ENCODE measurements around the gene MAD1L1. TPM values are rescaled to one million over a fixed set of nuclear protein-coding genes. Genes with fewer than 3 reads are reported as not detected.

The MAD1L1 gene
- total and polyA plus RNA-seq, 2 of the 8 experiments (the other 6 are each of a cell fraction or from before 2014, with no cell fraction given) = 40.4 to 44.6 TPM

DNA sequence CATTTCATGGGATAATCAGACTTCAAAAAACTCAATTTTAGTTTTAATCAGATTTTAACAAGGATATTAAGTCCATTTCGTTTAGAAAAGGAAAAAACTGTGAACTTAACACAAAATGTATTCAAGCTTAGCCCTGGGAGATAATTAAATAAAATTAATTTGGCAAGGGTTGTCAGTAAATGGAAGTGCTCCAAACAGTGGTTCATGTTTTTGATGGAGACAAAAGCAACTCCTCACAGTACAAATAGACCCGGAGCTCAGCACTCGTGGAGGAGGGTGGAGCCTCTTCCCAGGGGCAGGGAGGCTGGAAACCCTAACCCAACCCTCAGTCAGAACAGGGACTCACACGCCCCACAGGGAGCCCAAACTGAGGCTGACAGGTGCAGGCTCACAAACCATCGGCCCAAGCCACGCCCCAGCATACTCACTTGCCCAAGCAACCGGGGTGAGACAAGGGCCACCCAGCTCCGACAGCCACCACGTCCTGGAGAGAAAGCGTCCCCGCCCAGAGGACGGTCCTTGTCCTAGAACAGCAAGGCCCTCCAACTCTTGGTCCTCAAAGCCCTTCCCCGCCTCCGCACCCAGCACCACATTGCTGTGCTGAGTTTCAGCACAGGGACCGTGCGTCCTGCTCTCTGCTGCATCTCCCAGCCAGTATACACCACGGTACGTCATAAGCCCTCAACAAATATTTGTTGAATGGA is 39.8 kb downstream of the MAD1L1 start:
- Histone ChIP-seq H3K9ac (replicated peaks in 1 of 4; ENCODE audit: extremely low read depth in 1 of 4, low read depth in 3 of 4, low read length in 3 of 4) (no peak overlapping the region), H2BK20ac (ENCODE audit: low read length) (no peak overlapping the region)
- DNase-seq (ENCODE audit: low read depth in 1 of 2, low spot score in 2 of 2) = no peak

More for the DNA sequence above, 39.8 kb downstream of the MAD1L1 start:
- Histone ChIP-seq H2AK5ac (ENCODE audit: low read depth, low read length) (no peak overlapping the region), H3K9me3 (ENCODE audit: insufficient read depth in 2 of 2, low read depth in 1 of 2, low read length in 1 of 2) (peaks cover 14 to 20% of the 10 kb centered on the region in 2 experiments), H3K18ac (ENCODE audit: extremely low read depth, low read length) (no peak overlapping the region), H3K14ac (ENCODE audit: insufficient read length) (no peak overlapping the region), H2AFZ (ENCODE audit: low read length) (no peak overlapping the region), H3K4me1 (replicated peaks in 1 of 4; ENCODE audit: control insufficient read depth in 3 of 4, insufficient read depth in 4 of 4, low read length in 3 of 4) (no peaks in the 10 kb centered on the region), H2BK12ac (ENCODE audit: low read depth, low read length) (no peak overlapping the region), H3K4ac (replicated peaks; ENCODE audit: insufficient read length, low read depth, low read length) (no peak overlapping the region), H3K36me3 (ENCODE audit: control insufficient read depth in 2 of 4, insufficient read depth in 4 of 4, low read length in 3 of 4) (peaks cover 0 to 20% (median 9%) of the 10 kb centered on the region in 4 experiments; a peak in 5 of 8 replicates), H3K23ac (ENCODE audit: insufficient read length) (no peak overlapping the region), H3K27ac (ENCODE audit: low read depth, low read length) (no peak overlapping the region), H2BK15ac (ENCODE audit: low read length) (no peak overlapping the region), H3K79me2 (ENCODE audit: control insufficient read depth in 1 of 2, insufficient read depth in 2 of 2, low read length in 2 of 2) (peaks cover 0 to 13% of the 10 kb centered on the region in 2 experiments; a peak in 1 of 4 replicates), H3K4me3 (ENCODE audit: extremely low read depth in 1 of 4, insufficient read depth in 2 of 4, low read depth in 3 of 4, low read length in 4 of 4) (no peak overlapping the region), H2BK120ac (replicated peaks; ENCODE audit: low read depth, low read length) (no peak overlapping the region), H3K56ac (replicated peaks; ENCODE audit: insufficient read length, low read depth, low read length) (no peak overlapping the region), H3K27me3 (replicated peaks in 1 of 4; ENCODE audit: control insufficient read depth in 3 of 4, extremely low read depth in 1 of 4, insufficient read depth in 3 of 4, low read length in 3 of 4) (no peaks in the 10 kb centered on the region), H3K79me1 (ENCODE audit: low read depth, low read length) (no peaks in the 10 kb centered on the region; the same call in none of the 2 replicates), H4K5ac (ENCODE audit: insufficient read length, low read depth, low read length) (no peak overlapping the region), H3K23me2 (ENCODE audit: low read depth, low read length) (no peaks in the 10 kb centered on the region), H4K20me1 (replicated peaks in 1 of 2; ENCODE audit: control insufficient read depth in 1 of 2, insufficient read depth in 2 of 2, low read length in 2 of 2) (peaks cover 0 to 8% of the 10 kb centered on the region in 2 experiments), H4K91ac (replicated peaks; ENCODE audit: insufficient read length, low read length) (no peak overlapping the region), H3K4me2 (ENCODE audit: insufficient read depth in 1 of 2, low read depth in 2 of 2, low read length in 2 of 2) (no peak overlapping the region), H2BK5ac (ENCODE audit: low read depth, low read length) (no peak overlapping the region), H4K8ac (ENCODE audit: extremely low read depth, insufficient read depth, low read length) (0 out of 2 replicates have a peak overlapping the region, but pooled peaks have one; percentile 0)
- CTCF ChIA-PET (ENCODE audit: partially characterized antibody) = interaction anchor here (0.5 to 2.5 kb wide), 6 partner anchors 8 to 671 kb away, joined by 3 to 8 read pairs (median 4); no protein-coding TSS in a partner anchor
- POLR2A ChIA-PET (ENCODE audit: partially characterized antibody) = no interaction called here
- WGBS, 2 experiments (ENCODE audit: extremely low coverage in 1 of 2, insufficient coverage in 1 of 2, insufficient read length in 1 of 2, insufficient replicate concordance in 2 of 2, low coverage in 1 of 2, low lambda C conversion rate in 2 of 2, missing lambda C conversion rate in 1 of 2) = 91% methylated on average over 13 of the region's 18 CpGs; no CpG with 5 or more reads in 1 of the 2 experiments
- TF ChIP-seq SIRT6 (IDR thresholded peaks at IDR 0.05; ENCODE audit: low read length) (no peak), POLR2AphosphoS5 (IDR thresholded peaks at IDR 0.05; ENCODE audit: low read depth, low read length) (no peak), CBX8 (IDR thresholded peaks at IDR 0.05; ENCODE audit: borderline replicate concordance, low read depth, low read length) (no peak), BRCA1 (IDR thresholded peaks at IDR 0.05; ENCODE audit: low read depth, low read length) (no peak), TBP (IDR thresholded peaks at IDR 0.05; ENCODE audit: low read depth, low read length) (no peak), CHD1 (IDR thresholded peaks at IDR 0.05; ENCODE audit: low read depth, low read length) (no peak), FOSL1 (IDR thresholded peaks at IDR 0.05; ENCODE audit: insufficient read depth, low read depth, low read length) (no peak), CTBP2 (IDR thresholded peaks at IDR 0.05; ENCODE audit: borderline replicate concordance, insufficient read depth, insufficient read length, low read length) (no peak), NRF1 (IDR thresholded peaks at IDR 0.05; ENCODE audit: low read depth, low read length) (no peak), CEBPB (IDR thresholded peaks at IDR 0.05; ENCODE audit: low read depth, low read length) (no peak), BACH1 (IDR thresholded peaks at IDR 0.05; ENCODE audit: low read length) (no peak), PHF8 (conservative IDR thresholded peaks at IDR 0.05; ENCODE audit: low read depth, low read length) (no peak)
- FAIRE-seq = no peak
